ENCODE data around the gene FBLL1. TPM values are rescaled to one million over a fixed set of nuclear protein-coding genes. Genes with fewer than 3 reads are reported as not detected.
"Not testable (repeated sequence)": the region's sequence is repeated elsewhere in the genome, so short reads cannot be mapped to it uniquely, and the experiment has no call there.

The FBLL1 gene
- total RNA-seq, 1 experiment from 2014 or later: not detected

- DNase-seq (ENCODE audit: low spot score): no peak
- in situ Hi-C loops (cut with HindIII; ENCODE audit: low sequenced_read_pairs): no loop called here
These were observed 20.4 kb downstream of the FBLL1 start for GRCh38 chr5:168549554-168549953.

- no peak for DNase-seq (ENCODE audit: low spot score)
- in situ Hi-C loops (cut with HindIII; ENCODE audit: low sequenced_read_pairs): no loop called here
These were observed 21.6 kb downstream of the FBLL1 start for GRCh38 chr5:168550656-168551055.

- in situ Hi-C loops (cut with HindIII; ENCODE audit: low sequenced_read_pairs): no loop called here
- peak; percentile 34 for DNase-seq (ENCODE audit: low spot score)
These were observed 23.0 kb downstream of the FBLL1 start for GRCh38 chr5:168552146-168552545.

- DNase-seq (ENCODE audit: low spot score): no peak
- in situ Hi-C loops (cut with HindIII; ENCODE audit: low sequenced_read_pairs): no loop called here
These were observed 24.4 kb downstream of the FBLL1 start for GRCh38 chr5:168553377-168554130.

- DNase-seq (ENCODE audit: low spot score): peak; percentile 30
- in situ Hi-C loops (cut with HindIII; ENCODE audit: low sequenced_read_pairs): no loop called here
These were observed 28.3 kb downstream of the FBLL1 start for GRCh38 chr5:168557389-168557788.

GRCh38 chr5:168562279-168562678 lies 33.2 kb downstream of the FBLL1 start:
- in situ Hi-C loops (cut with HindIII; ENCODE audit: low sequenced_read_pairs): no loop called here

GRCh38 chr5:168563959-168564358 lies 34.9 kb downstream of the FBLL1 start:
- DNase-seq (ENCODE audit: low spot score): no peak
- in situ Hi-C loops (cut with HindIII; ENCODE audit: low sequenced_read_pairs): no loop called here

More at GRCh38 chr5:168562279-168562678, 33.2 kb downstream of the FBLL1 start:
- no peak for DNase-seq (ENCODE audit: low spot score)

GRCh38 chr5:168568738-168569137 lies 39.6 kb downstream of the FBLL1 start:
- in situ Hi-C loops (cut with HindIII; ENCODE audit: low sequenced_read_pairs): no loop called here
- DNase-seq (ENCODE audit: low spot score): no peak

GRCh38 chr5:168570490-168571328 lies 41.6 kb downstream of the FBLL1 start:
- in situ Hi-C loops (cut with HindIII; ENCODE audit: low sequenced_read_pairs): no loop called here
- DNase-seq (ENCODE audit: low spot score): no peak

GRCh38 chr5:168573663-168574062 lies 44.6 kb downstream of the FBLL1 start:
- DNase-seq (ENCODE audit: low spot score); in situ Hi-C loops (cut with HindIII; ENCODE audit: low sequenced_read_pairs): not testable (repeated sequence)

GRCh38 chr5:168574156-168574555 lies 45.1 kb downstream of the FBLL1 start:
- DNase-seq (ENCODE audit: low spot score); in situ Hi-C loops (cut with HindIII; ENCODE audit: low sequenced_read_pairs): not testable (repeated sequence)

- in situ Hi-C loops (cut with HindIII; ENCODE audit: low sequenced_read_pairs): no loop called here
- DNase-seq (ENCODE audit: low spot score): peak; percentile 74
These were observed 46.6 kb downstream of the FBLL1 start for GRCh38 chr5:168575391-168576372.

GRCh38 chr5:168578006-168578405 lies 48.9 kb downstream of the FBLL1 start:
- peak; percentile 24 for DNase-seq (ENCODE audit: low spot score)
- in situ Hi-C loops (cut with HindIII; ENCODE audit: low sequenced_read_pairs): no loop called here

GRCh38 chr5:168578538-168579487 lies 49.7 kb downstream of the FBLL1 start, which contains the start of gene PANK3:
Gene PANK3 (minus strand): TSS chr5:168579368. CDS start chr5:168579283, 85 bp downstream.
- in situ Hi-C loops (cut with HindIII; ENCODE audit: low sequenced_read_pairs): no loop called here
- peak; percentile 48 for DNase-seq (ENCODE audit: low spot score)

GRCh38 chr5:168579488-168580226 lies 50.6 kb downstream of the FBLL1 start:
- in situ Hi-C loops (cut with HindIII; ENCODE audit: low sequenced_read_pairs): no loop called here
- DNase-seq (ENCODE audit: low spot score): peak; percentile 100

- in situ Hi-C loops (cut with HindIII; ENCODE audit: low sequenced_read_pairs): no loop called here
- DNase-seq (ENCODE audit: low spot score): no peak
These were observed 51.1 kb downstream of the FBLL1 start for GRCh38 chr5:168580227-168580508.

Measured in G401 (cell line).